ENCODE measurements around the gene HEBP2. TPM values are rescaled to one million over a fixed set of nuclear protein-coding genes. Genes with fewer than 3 reads are reported as not detected.

HEBP2 gene
- total RNA-seq, 1 donor from 2014 or later, result 101 TPM

GRCh38 chr6:138450445-138450844, 46.4 kb downstream of the HEBP2 start:
- H3K27me3 ChIP-seq (ENCODE audit: low read depth), result no peaks in the 10 kb centered on the region
- H3K9me3 ChIP-seq (replicated peaks), result no peaks in the 10 kb centered on the region
- intact Hi-C loops (cut with micrococcal nuclease), result no loop called here
- H3K27ac ChIP-seq (replicated peaks), result no peak overlapping the region
- peaks cover 12% of the 10 kb centered on the region for H3K36me3 ChIP-seq
- peaks cover 18% of the 10 kb centered on the region for H3K4me1 ChIP-seq
- no peak overlapping the region for H3K4me3 ChIP-seq
- no peak for DNase-seq
- no peak for TF ChIP-seq CTCF (IDR thresholded peaks at IDR 0.05; ENCODE audit: borderline replicate concordance)

GRCh38 chr6:138451043-138451442, 47.0 kb downstream of the HEBP2 start:
- intact Hi-C loops (cut with micrococcal nuclease), result no loop called here
- H3K27ac ChIP-seq (replicated peaks), result no peak overlapping the region
- H3K9me3 ChIP-seq (replicated peaks), result no peaks in the 10 kb centered on the region
- H3K36me3 ChIP-seq, result peaks cover 11% of the 10 kb centered on the region
- no peak overlapping the region for H3K4me3 ChIP-seq
- H3K4me1 ChIP-seq, result peaks cover 22% of the 10 kb centered on the region
- DNase-seq, result no peak
- TF ChIP-seq CTCF (IDR thresholded peaks at IDR 0.05; ENCODE audit: borderline replicate concordance), result no peak
- no peaks in the 10 kb centered on the region for H3K27me3 ChIP-seq (ENCODE audit: low read depth)

- no peak for DNase-seq
- H3K27me3 ChIP-seq (ENCODE audit: low read depth), result no peaks in the 10 kb centered on the region
- peaks cover 28% of the 10 kb centered on the region for H3K4me1 ChIP-seq
- no peak overlapping the region for H3K27ac ChIP-seq (replicated peaks)
- intact Hi-C loops (cut with micrococcal nuclease), result no loop called here
- no peaks in the 10 kb centered on the region for H3K9me3 ChIP-seq (replicated peaks)
- H3K4me3 ChIP-seq, result no peak overlapping the region
- no peak for TF ChIP-seq CTCF (IDR thresholded peaks at IDR 0.05; ENCODE audit: borderline replicate concordance)
- H3K36me3 ChIP-seq, result no peaks in the 10 kb centered on the region
These were observed 51.1 kb downstream of the HEBP2 start for GRCh38 chr6:138454981-138455706.

- no peak for TF ChIP-seq CTCF (IDR thresholded peaks at IDR 0.05; ENCODE audit: borderline replicate concordance)
- intact Hi-C loops (cut with micrococcal nuclease), result no loop called here
- H3K9me3 ChIP-seq (replicated peaks), result no peaks in the 10 kb centered on the region
- peaks cover 21% of the 10 kb centered on the region for H3K4me1 ChIP-seq
- no peaks in the 10 kb centered on the region for H3K27me3 ChIP-seq (ENCODE audit: low read depth)
- DNase-seq, result no peak
- H3K4me3 ChIP-seq, result no peak overlapping the region
- H3K27ac ChIP-seq (replicated peaks), result no peak overlapping the region
- H3K36me3 ChIP-seq, result no peaks in the 10 kb centered on the region
These were observed 51.9 kb downstream of the HEBP2 start for GRCh38 chr6:138455746-138456400.

- intact Hi-C loops (cut with micrococcal nuclease), result no loop called here
- no peak overlapping the region for H3K4me3 ChIP-seq
- no peak overlapping the region for H3K27ac ChIP-seq (replicated peaks)
- H3K9me3 ChIP-seq (replicated peaks), result no peaks in the 10 kb centered on the region
- DNase-seq, result no peak
- no peaks in the 10 kb centered on the region for H3K27me3 ChIP-seq (ENCODE audit: low read depth)
- TF ChIP-seq CTCF (IDR thresholded peaks at IDR 0.05; ENCODE audit: borderline replicate concordance), result no peak
- no peaks in the 10 kb centered on the region for H3K36me3 ChIP-seq
- H3K4me1 ChIP-seq, result peaks cover 19% of the 10 kb centered on the region
These were observed 52.4 kb downstream of the HEBP2 start for GRCh38 chr6:138456401-138456790.

All from left ventricle myocardium inferior (tissue), 1 donor.